ENCODE results near the gene ANKRD63. TPM values are rescaled to one million over a fixed set of nuclear protein-coding genes. Genes with fewer than 3 reads are reported as not detected.

Gene ANKRD63
- total RNA-seq, 1 donor = not detected

- Histone ChIP-seq H3K4me2 (ENCODE audit: insufficient read depth, low read length) (no peak overlapping the region), H3K4me3 (ENCODE audit: insufficient read depth, low read length) (no peak overlapping the region), H4K20me1 (ENCODE audit: insufficient read depth, low read length) (no peaks in the 10 kb centered on the region), H3K36me3 (ENCODE audit: insufficient read depth, low read length) (no peaks in the 10 kb centered on the region), H3K4me1 (ENCODE audit: insufficient read depth, low read length) (peaks cover 17% of the 10 kb centered on the region), H3K79me2 (ENCODE audit: insufficient read depth, low read length) (no peaks in the 10 kb centered on the region), H3K9me3 (ENCODE audit: low read depth, low read length) (no peaks in the 10 kb centered on the region), H3K27ac (ENCODE audit: low read depth, low read length) (no peak overlapping the region), H3K27me3 (ENCODE audit: insufficient read depth, low read length) (no peaks in the 10 kb centered on the region), H2AFZ (ENCODE audit: low read length) (no peak overlapping the region)
- TF ChIP-seq CTCF (IDR thresholded peaks at IDR 0.05; ENCODE audit: extremely low read depth, low read depth, low read length) = no peak
- DNase-seq (ENCODE audit: insufficient read length, low spot score, missing footprints) = no peak
Measured at GRCh38 chr15:40265355-40265754, 17.5 kb downstream of the ANKRD63 start.

GRCh38 chr15:40264321-40265153, 18.3 kb downstream of the ANKRD63 start:
- Histone ChIP-seq H3K4me1 (ENCODE audit: insufficient read depth, low read length) (peaks cover 17% of the 10 kb centered on the region), H3K36me3 (ENCODE audit: insufficient read depth, low read length) (no peaks in the 10 kb centered on the region), H2AFZ (ENCODE audit: low read length) (no peak overlapping the region), H3K9me3 (ENCODE audit: low read depth, low read length) (no peaks in the 10 kb centered on the region), H4K20me1 (ENCODE audit: insufficient read depth, low read length) (no peaks in the 10 kb centered on the region), H3K27me3 (ENCODE audit: insufficient read depth, low read length) (no peaks in the 10 kb centered on the region), H3K27ac (ENCODE audit: low read depth, low read length) (no peak overlapping the region), H3K79me2 (ENCODE audit: insufficient read depth, low read length) (no peaks in the 10 kb centered on the region), H3K4me2 (ENCODE audit: insufficient read depth, low read length) (no peak overlapping the region), H3K4me3 (ENCODE audit: insufficient read depth, low read length) (no peak overlapping the region)
- no peak for DNase-seq (ENCODE audit: insufficient read length, low spot score, missing footprints)
- no peak for TF ChIP-seq CTCF (IDR thresholded peaks at IDR 0.05; ENCODE audit: extremely low read depth, low read depth, low read length)

GRCh38 chr15:40263024-40263754, 19.7 kb downstream of the ANKRD63 start:
- Histone ChIP-seq H3K79me2 (ENCODE audit: insufficient read depth, low read length) (no peaks in the 10 kb centered on the region), H4K20me1 (ENCODE audit: insufficient read depth, low read length) (no peaks in the 10 kb centered on the region), H3K4me1 (ENCODE audit: insufficient read depth, low read length) (peaks cover 17% of the 10 kb centered on the region), H3K4me2 (ENCODE audit: insufficient read depth, low read length) (peak overlapping the region; percentile 60), H3K27me3 (ENCODE audit: insufficient read depth, low read length) (peaks cover 3% of the 10 kb centered on the region), H3K27ac (ENCODE audit: low read depth, low read length) (peak overlapping the region; percentile 48), H3K9me3 (ENCODE audit: low read depth, low read length) (no peaks in the 10 kb centered on the region), H3K4me3 (ENCODE audit: insufficient read depth, low read length) (peak overlapping the region; percentile 25), H2AFZ (ENCODE audit: low read length) (peak overlapping the region; percentile 81), H3K36me3 (ENCODE audit: insufficient read depth, low read length) (no peaks in the 10 kb centered on the region)
- DNase-seq (ENCODE audit: insufficient read length, low spot score, missing footprints) = peak; percentile 98
- no peak for TF ChIP-seq CTCF (IDR thresholded peaks at IDR 0.05; ENCODE audit: extremely low read depth, low read depth, low read length)

- no peaks in the 10 kb centered on the region for H3K9me3 ChIP-seq (ENCODE audit: low read depth, low read length)
- no peak overlapping the region for H3K4me2 ChIP-seq (ENCODE audit: insufficient read depth, low read length)
- H3K4me1 ChIP-seq (ENCODE audit: insufficient read depth, low read length) = peaks cover 10% of the 10 kb centered on the region
- no peak overlapping the region for H3K4me3 ChIP-seq (ENCODE audit: insufficient read depth, low read length)
- H4K20me1 ChIP-seq (ENCODE audit: insufficient read depth, low read length) = no peaks in the 10 kb centered on the region
- no peak for TF ChIP-seq CTCF (IDR thresholded peaks at IDR 0.05; ENCODE audit: extremely low read depth, low read depth, low read length)
- no peaks in the 10 kb centered on the region for H3K36me3 ChIP-seq (ENCODE audit: insufficient read depth, low read length)
- no peaks in the 10 kb centered on the region for H3K79me2 ChIP-seq (ENCODE audit: insufficient read depth, low read length)
- DNase-seq (ENCODE audit: insufficient read length, low spot score, missing footprints) = no peak
- no peak overlapping the region for H2AFZ ChIP-seq (ENCODE audit: low read length)
- no peak overlapping the region for H3K27ac ChIP-seq (ENCODE audit: low read depth, low read length)
- H3K27me3 ChIP-seq (ENCODE audit: insufficient read depth, low read length) = peaks cover 16% of the 10 kb centered on the region
Measured at GRCh38 chr15:40259021-40259420, 23.8 kb downstream of the ANKRD63 start.

All from osteoblast (primary cell).